GM12891 (cell line): Measurements from ENCODE around the gene EML1.

Experiments
- DNase-seq: peaks from one replicate; pipeline ENCODE4 v3.0.0; 2011; ENCODE audit warnings: low spot score; ENCODE audit not compliant: insufficient read length
- FAIRE-seq: peaks from 2 replicates; lab custom pipeline; 2011; peaks lifted over from hg19 to GRCh38; lab: Jason Lieb, UNC
- PAX5 ChIP-seq: IDR thresholded peaks from 2 replicates; pipeline ENCODE4 v1.6.1; 2011; ENCODE audit warnings: low read length, moderate library complexity, mild to moderate bottlenecking; ENCODE audit not compliant: insufficient read depth, severe bottlenecking
- POLR2A ChIP-seq: IDR thresholded peaks from 2 replicates; pipeline ENCODE4 v1.6.1; 2011; ENCODE audit warnings: low read depth, low read length, control low read depth
- POLR2AphosphoS5 ChIP-seq: IDR thresholded peaks from 2 replicates; pipeline ENCODE4 v1.6.1; 2011; ENCODE audit warnings: low read depth, low read length, control low read depth
- POU2F2 ChIP-seq: IDR thresholded peaks from 2 replicates; pipeline ENCODE4 v1.6.1; 2011; ENCODE audit warnings: low read depth, mild to moderate bottlenecking, control low read depth, low read length, moderate library complexity
- SPI1 ChIP-seq: IDR thresholded peaks from 2 replicates; pipeline ENCODE4 v1.6.1; 2011; ENCODE audit warnings: low read depth, low read length, control low read depth
- TAF1 ChIP-seq: IDR thresholded peaks from 2 replicates; pipeline ENCODE4 v1.6.1; 2011; ENCODE audit warnings: low read depth, low read length, control low read depth

The EML1 gene

GRCh38 chr14:99815696-99816095, 22.5 kb downstream of the EML1 start:
- no peak for TF ChIP-seq POLR2AphosphoS5
- no peak for TF ChIP-seq POLR2A
- no peak for TF ChIP-seq SPI1
- no peak for TF ChIP-seq TAF1
- TF ChIP-seq PAX5, result no peak
- no peak for TF ChIP-seq POU2F2
- FAIRE-seq, result no peak
- DNase-seq, result no peak

GRCh38 chr14:99816217-99816616, 23.0 kb downstream of the EML1 start:
- FAIRE-seq (no peak), DNase-seq (no peak)
- TF ChIP-seq POU2F2 (no peak), PAX5 (no peak), POLR2AphosphoS5 (no peak), SPI1 (no peak), POLR2A (no peak), TAF1 (no peak)

- DNase-seq, result no peak
- TF ChIP-seq PAX5, result no peak
- TF ChIP-seq POU2F2, result no peak
- no peak for TF ChIP-seq TAF1
- no peak for FAIRE-seq
Measured at GRCh38 chr14:99816642-99817041, 23.4 kb downstream of the EML1 start.

GRCh38 chr14:99817331-99817730, 24.1 kb downstream of the EML1 start:
- FAIRE-seq, result no peak
- DNase-seq, result no peak
- no peak for TF ChIP-seq SPI1

- no peak for DNase-seq
- FAIRE-seq, result no peak
- TF ChIP-seq TAF1 (no peak), POLR2A (no peak), POLR2AphosphoS5 (no peak), PAX5 (no peak), SPI1 (no peak), POU2F2 (no peak)
Measured at GRCh38 chr14:99818503-99819036, 25.4 kb downstream of the EML1 start.

- no peak for TF ChIP-seq POLR2AphosphoS5
- TF ChIP-seq TAF1, result no peak
- TF ChIP-seq SPI1, result no peak
- no peak for TF ChIP-seq POLR2A
- no peak for TF ChIP-seq PAX5
- TF ChIP-seq POU2F2, result no peak
- DNase-seq (no peak), FAIRE-seq (no peak)
Measured at GRCh38 chr14:99819514-99819913, 26.3 kb downstream of the EML1 start.

- no peak for DNase-seq
- TF ChIP-seq POLR2AphosphoS5, result no peak
- TF ChIP-seq POLR2A, result no peak
- TF ChIP-seq TAF1, result no peak
- no peak for TF ChIP-seq SPI1
- no peak for TF ChIP-seq PAX5
- TF ChIP-seq POU2F2, result no peak
- no peak for FAIRE-seq
Measured at GRCh38 chr14:99820702-99821331, 27.6 kb downstream of the EML1 start.

- no peak for DNase-seq
- TF ChIP-seq POU2F2 (no peak), TAF1 (no peak), POLR2A (no peak), SPI1 (no peak), POLR2AphosphoS5 (no peak), PAX5 (no peak)
- no peak for FAIRE-seq
Measured at GRCh38 chr14:99821519-99822508, 28.6 kb downstream of the EML1 start.

- FAIRE-seq (no peak), DNase-seq (no peak)
- no peak for TF ChIP-seq TAF1
- no peak for TF ChIP-seq SPI1
Measured at GRCh38 chr14:99822800-99823455, 29.7 kb downstream of the EML1 start.

- TF ChIP-seq TAF1 (no peak), POLR2AphosphoS5 (no peak), PAX5 (no peak), POU2F2 (no peak), SPI1 (no peak), POLR2A (no peak)
- FAIRE-seq, result no peak
- no peak for DNase-seq
Measured at GRCh38 chr14:99824776-99825175, 31.6 kb downstream of the EML1 start.
